WTC11 (cell line): ENCODE results near the gene NTPCR. TPM values are rescaled to one million over a fixed set of nuclear protein-coding genes. Genes with fewer than 3 reads are reported as not detected.

Experiments
- ATAC-seq: fragments of 200-7000 bp; cut with Tn5 transposase; 2 replicates; pipeline ENCODE4 v1.10.0; 2021; ENCODE audit warnings: mild to moderate bottlenecking, moderate library complexity
- CTCF ChIA-PET: fragments of 300-600 bp; sonication (Branson Sonifier 250); formaldehyde crosslinking; loops from one replicate; lab custom pipeline; 2021; ENCODE audit warnings: antibody characterized with exemption; lab: Charles Lee
- POLR2A ChIA-PET: fragments of 350-600 bp; sonication (Branson Sonifier 250); formaldehyde crosslinking; loops from one replicate; lab custom pipeline; 2021; ENCODE audit warnings: antibody characterized with exemption; lab: Charles Lee
- DNase-seq: peaks from one replicate; pipeline ENCODE4 v3.0.0; 2021; ENCODE audit warnings: low spot score
- H3K27ac Mint-ChIP-seq: 2 replicates; pipeline ENCODE4 v1.8.0; 2021; ENCODE audit warnings: mixed read lengths
- H3K27me3 Mint-ChIP-seq: 2 replicates; pipeline ENCODE4 v1.8.0; 2021; ENCODE audit warnings: low read depth, mild to moderate bottlenecking, moderate library complexity, mixed read lengths
- H3K36me3 Mint-ChIP-seq: 2 replicates; pipeline ENCODE4 v1.8.0; 2021; ENCODE audit warnings: mixed read lengths
- H3K4me1 Mint-ChIP-seq: 2 replicates; pipeline ENCODE4 v1.8.0; 2022; ENCODE audit warnings: mixed read lengths
- H3K4me3 Mint-ChIP-seq: 2 replicates; pipeline ENCODE4 v1.8.0; 2021; ENCODE audit warnings: mild to moderate bottlenecking, moderate library complexity, mixed read lengths
- H3K9me3 Mint-ChIP-seq: 2 replicates; pipeline ENCODE4 v1.8.0; 2021; ENCODE audit warnings: mixed read lengths
- ATF1 ChIP-seq: sonication (generic); formaldehyde crosslinking; IDR thresholded peaks from 2 replicates; pipeline ENCODE4 v1.8.1; 2023; ENCODE audit warnings: mild to moderate bottlenecking, moderate library complexity, missing genetic modification reagents
- GTF2I ChIP-seq: fragments of 250-450 bp; sonication (Bioruptor Pico); conservative IDR thresholded peaks from 2 replicates; pipeline ENCODE4 v1.4.0; 2021; ENCODE audit warnings: mild to moderate bottlenecking
- NFATC4 ChIP-seq: fragments of 250-450 bp; sonication (Bioruptor Pico); IDR thresholded peaks from 2 replicates; pipeline ENCODE4 v1.9.0; 2021; ENCODE audit warnings: mild to moderate bottlenecking
- TEAD4 ChIP-seq: sonication (generic); formaldehyde crosslinking; IDR thresholded peaks from 2 replicates; pipeline ENCODE4 v1.8.0; 2022; ENCODE audit warnings: mild to moderate bottlenecking, missing genetic modification reagents
- ZNF121 ChIP-seq: sonication (generic); formaldehyde crosslinking; IDR thresholded peaks from 2 replicates; pipeline ENCODE4 v1.8.0; 2023; ENCODE audit warnings: missing genetic modification reagents
- ZNF317 ChIP-seq: sonication (generic); formaldehyde crosslinking; IDR thresholded peaks from 2 replicates; pipeline ENCODE4 v1.8.1; 2023; ENCODE audit warnings: low read depth, mild to moderate bottlenecking, moderate library complexity, missing genetic modification reagents, borderline replicate concordance
- ZNF396 ChIP-seq: fragments of 250-450 bp; sonication (Bioruptor Pico); IDR thresholded peaks from 2 replicates; pipeline ENCODE4 v1.8.0; 2021; ENCODE audit warnings: mild to moderate bottlenecking, moderate library complexity, borderline replicate concordance
- total RNA-seq: library from RNA; stranded (reverse); gene quantifications from 3 replicates; pipeline ENCODE4 v1.2.3, GENCODE V29; 2021
- TF ChIP-seq, protein P1 (sequence below): sonication (generic); formaldehyde crosslinking; IDR thresholded peaks from 2 replicates; pipeline ENCODE4 v1.8.1; 2023; ENCODE audit warnings: mild to moderate bottlenecking, missing genetic modification reagents
- TF ChIP-seq, protein P2 (sequence below): sonication (generic); formaldehyde crosslinking; IDR thresholded peaks from 2 replicates; pipeline ENCODE4 v1.8.0; 2023; ENCODE audit warnings: missing genetic modification reagents
- TF ChIP-seq, protein P3 (sequence below): sonication (generic); formaldehyde crosslinking; IDR thresholded peaks from 2 replicates; pipeline ENCODE4 v1.8.1; 2023; ENCODE audit warnings: mild to moderate bottlenecking, missing genetic modification reagents, borderline replicate concordance
- TF ChIP-seq, protein P4 (sequence below): fragments of 250-450 bp; sonication (Bioruptor Pico); IDR thresholded peaks from 2 replicates; pipeline ENCODE4 v2.1.2; 2022; ENCODE audit warnings: mild to moderate bottlenecking, moderate library complexity
- TF ChIP-seq, protein P5 (sequence below): sonication (generic); formaldehyde crosslinking; IDR thresholded peaks from 2 replicates; pipeline ENCODE4 v1.8.1; 2023; ENCODE audit warnings: mild to moderate bottlenecking, moderate library complexity, missing genetic modification reagents
- TF ChIP-seq, protein P6 (sequence below): sonication (generic); formaldehyde crosslinking; IDR thresholded peaks from 2 replicates; pipeline ENCODE4 v1.8.1; 2022; ENCODE audit warnings: mild to moderate bottlenecking, missing genetic modification reagents, moderate library complexity, borderline replicate concordance

The NTPCR gene
- total RNA-seq, 1 experiment from 2014 or later: 102 TPM

DNA sequence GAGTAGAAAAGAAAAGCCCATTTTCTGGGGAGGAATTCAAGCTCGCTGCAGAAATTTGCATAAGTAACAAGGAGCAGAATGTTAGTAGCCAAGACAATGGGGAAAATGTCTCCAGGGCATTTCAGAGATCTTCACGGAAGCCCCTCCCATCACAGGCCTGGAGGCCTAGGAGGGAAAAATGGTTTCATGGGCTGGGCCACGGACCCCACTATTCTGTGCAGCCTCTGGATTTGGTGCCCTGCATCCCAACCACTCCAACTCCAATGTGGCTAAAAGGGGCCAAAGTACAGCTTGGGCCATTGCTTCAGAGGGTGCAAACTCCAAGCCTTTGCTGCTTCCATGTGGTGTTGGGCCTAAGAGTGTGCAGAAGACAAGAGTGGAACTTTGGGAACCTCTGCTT lies 43.1 kb downstream of the NTPCR start:
- Mint-ChIP-seq H3K36me3 (peaks cover 85% of the 10 kb centered on the region), H3K4me3 (no peak overlapping the region), H3K27me3 (peaks cover 4% of the 10 kb centered on the region; the same call in 1 of the 2 replicates), H3K9me3 (peaks cover 39% of the 10 kb centered on the region)
- no peak for TF ChIP-seq TEAD4
- TF ChIP-seq, protein P1, sequence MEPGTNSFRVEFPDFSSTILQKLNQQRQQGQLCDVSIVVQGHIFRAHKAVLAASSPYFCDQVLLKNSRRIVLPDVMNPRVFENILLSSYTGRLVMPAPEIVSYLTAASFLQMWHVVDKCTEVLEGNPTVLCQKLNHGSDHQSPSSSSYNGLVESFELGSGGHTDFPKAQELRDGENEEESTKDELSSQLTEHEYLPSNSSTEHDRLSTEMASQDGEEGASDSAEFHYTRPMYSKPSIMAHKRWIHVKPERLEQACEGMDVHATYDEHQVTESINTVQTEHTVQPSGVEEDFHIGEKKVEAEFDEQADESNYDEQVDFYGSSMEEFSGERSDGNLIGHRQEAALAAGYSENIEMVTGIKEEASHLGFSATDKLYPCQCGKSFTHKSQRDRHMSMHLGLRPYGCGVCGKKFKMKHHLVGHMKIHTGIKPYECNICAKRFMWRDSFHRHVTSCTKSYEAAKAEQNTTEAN (CRISPR knock-in tag): no peak
- TF ChIP-seq, all 79 proteins: peak for 0
- no peak overlapping the region for H3K27ac Mint-ChIP-seq
- ATAC-seq (no peak), DNase-seq (no peak)
- CTCF ChIA-PET: no interaction called here
- H3K4me1 Mint-ChIP-seq: 0 out of 2 replicates have a peak, but pooled peaks cover 3% of the 10 kb centered on the region
- POLR2A ChIA-PET: no interaction called here

DNA sequence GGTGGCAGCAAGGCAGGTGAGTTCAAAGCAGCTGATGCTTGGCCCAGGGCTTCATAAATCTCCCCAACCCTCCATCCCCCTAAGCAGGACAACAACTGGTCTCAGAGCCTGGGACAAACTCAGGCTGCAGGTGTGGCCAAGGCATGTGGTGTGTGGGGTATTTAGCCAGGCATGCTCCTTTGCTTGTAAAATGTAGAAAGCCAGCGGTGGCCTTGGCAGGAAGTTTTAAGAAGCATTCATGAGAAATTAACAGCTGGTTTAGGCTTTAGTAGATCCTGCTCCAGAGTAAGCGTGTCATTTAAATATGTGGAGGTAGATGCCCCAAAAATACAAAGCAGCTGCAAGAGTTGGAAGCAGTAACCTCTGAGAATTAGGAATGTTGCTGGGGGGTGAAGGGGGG lies 44.8 kb downstream of the NTPCR start:
- DNase-seq (no peak), ATAC-seq (no peak)
- Mint-ChIP-seq H3K9me3 (peaks cover 39% of the 10 kb centered on the region), H3K27ac (no peak overlapping the region), H3K27me3 (peaks cover 4% of the 10 kb centered on the region; the same call in 1 of the 2 replicates), H3K4me3 (no peak overlapping the region), H3K36me3 (peaks cover 94% of the 10 kb centered on the region), H3K4me1 (0 out of 2 replicates have a peak, but pooled peaks cover 3% of the 10 kb centered on the region)
- CTCF ChIA-PET: no interaction called here
- POLR2A ChIA-PET: no interaction called here
- TF ChIP-seq TEAD4 (no peak), ZNF396 (CRISPR knock-in tag) (no peak), ZNF121 (CRISPR knock-in tag) (no peak), ZNF317 (CRISPR knock-in tag) (no peak), NFATC4 (CRISPR knock-in tag) (no peak), ATF1 (CRISPR knock-in tag) (no peak), GTF2I (CRISPR knock-in tag) (no peak)
- TF ChIP-seq, protein P2, sequence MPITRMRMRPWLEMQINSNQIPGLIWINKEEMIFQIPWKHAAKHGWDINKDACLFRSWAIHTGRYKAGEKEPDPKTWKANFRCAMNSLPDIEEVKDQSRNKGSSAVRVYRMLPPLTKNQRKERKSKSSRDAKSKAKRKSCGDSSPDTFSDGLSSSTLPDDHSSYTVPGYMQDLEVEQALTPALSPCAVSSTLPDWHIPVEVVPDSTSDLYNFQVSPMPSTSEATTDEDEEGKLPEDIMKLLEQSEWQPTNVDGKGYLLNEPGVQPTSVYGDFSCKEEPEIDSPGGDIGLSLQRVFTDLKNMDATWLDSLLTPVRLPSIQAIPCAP: no peak
- TF ChIP-seq, protein P3, sequence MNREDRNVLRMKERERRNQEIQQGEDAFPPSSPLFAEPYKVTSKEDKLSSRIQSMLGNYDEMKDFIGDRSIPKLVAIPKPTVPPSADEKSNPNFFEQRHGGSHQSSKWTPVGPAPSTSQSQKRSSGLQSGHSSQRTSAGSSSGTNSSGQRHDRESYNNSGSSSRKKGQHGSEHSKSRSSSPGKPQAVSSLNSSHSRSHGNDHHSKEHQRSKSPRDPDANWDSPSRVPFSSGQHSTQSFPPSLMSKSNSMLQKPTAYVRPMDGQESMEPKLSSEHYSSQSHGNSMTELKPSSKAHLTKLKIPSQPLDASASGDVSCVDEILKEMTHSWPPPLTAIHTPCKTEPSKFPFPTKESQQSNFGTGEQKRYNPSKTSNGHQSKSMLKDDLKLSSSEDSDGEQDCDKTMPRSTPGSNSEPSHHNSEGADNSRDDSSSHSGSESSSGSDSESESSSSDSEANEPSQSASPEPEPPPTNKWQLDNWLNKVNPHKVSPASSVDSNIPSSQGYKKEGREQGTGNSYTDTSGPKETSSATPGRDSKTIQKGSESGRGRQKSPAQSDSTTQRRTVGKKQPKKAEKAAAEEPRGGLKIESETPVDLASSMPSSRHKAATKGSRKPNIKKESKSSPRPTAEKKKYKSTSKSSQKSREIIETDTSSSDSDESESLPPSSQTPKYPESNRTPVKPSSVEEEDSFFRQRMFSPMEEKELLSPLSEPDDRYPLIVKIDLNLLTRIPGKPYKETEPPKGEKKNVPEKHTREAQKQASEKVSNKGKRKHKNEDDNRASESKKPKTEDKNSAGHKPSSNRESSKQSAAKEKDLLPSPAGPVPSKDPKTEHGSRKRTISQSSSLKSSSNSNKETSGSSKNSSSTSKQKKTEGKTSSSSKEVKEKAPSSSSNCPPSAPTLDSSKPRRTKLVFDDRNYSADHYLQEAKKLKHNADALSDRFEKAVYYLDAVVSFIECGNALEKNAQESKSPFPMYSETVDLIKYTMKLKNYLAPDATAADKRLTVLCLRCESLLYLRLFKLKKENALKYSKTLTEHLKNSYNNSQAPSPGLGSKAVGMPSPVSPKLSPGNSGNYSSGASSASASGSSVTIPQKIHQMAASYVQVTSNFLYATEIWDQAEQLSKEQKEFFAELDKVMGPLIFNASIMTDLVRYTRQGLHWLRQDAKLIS (CRISPR knock-in tag): no peak
- TF ChIP-seq, protein P4, sequence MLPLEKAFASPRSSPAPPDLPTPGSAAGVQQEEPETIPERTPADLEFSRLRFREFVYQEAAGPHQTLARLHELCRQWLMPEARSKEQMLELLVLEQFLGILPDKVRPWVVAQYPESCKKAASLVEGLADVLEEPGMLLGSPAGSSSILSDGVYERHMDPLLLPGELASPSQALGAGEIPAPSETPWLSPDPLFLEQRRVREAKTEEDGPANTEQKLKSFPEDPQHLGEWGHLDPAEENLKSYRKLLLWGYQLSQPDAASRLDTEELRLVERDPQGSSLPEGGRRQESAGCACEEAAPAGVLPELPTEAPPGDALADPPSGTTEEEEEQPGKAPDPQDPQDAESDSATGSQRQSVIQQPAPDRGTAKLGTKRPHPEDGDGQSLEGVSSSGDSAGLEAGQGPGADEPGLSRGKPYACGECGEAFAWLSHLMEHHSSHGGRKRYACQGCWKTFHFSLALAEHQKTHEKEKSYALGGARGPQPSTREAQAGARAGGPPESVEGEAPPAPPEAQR (CRISPR knock-in tag): no peak
- TF ChIP-seq, protein P5, sequence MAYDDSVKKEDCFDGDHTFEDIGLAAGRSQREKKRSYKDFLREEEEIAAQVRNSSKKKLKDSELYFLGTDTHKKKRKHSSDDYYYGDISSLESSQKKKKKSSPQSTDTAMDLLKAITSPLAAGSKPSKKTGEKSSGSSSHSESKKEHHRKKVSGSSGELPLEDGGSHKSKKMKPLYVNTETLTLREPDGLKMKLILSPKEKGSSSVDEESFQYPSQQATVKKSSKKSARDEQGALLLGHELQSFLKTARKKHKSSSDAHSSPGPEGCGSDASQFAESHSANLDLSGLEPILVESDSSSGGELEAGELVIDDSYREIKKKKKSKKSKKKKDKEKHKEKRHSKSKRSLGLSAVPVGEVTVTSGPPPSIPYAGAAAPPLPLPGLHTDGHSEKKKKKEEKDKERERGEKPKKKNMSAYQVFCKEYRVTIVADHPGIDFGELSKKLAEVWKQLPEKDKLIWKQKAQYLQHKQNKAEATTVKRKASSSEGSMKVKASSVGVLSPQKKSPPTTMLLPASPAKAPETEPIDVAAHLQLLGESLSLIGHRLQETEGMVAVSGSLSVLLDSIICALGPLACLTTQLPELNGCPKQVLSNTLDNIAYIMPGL (CRISPR knock-in tag): no peak
- TF ChIP-seq, protein P6, sequence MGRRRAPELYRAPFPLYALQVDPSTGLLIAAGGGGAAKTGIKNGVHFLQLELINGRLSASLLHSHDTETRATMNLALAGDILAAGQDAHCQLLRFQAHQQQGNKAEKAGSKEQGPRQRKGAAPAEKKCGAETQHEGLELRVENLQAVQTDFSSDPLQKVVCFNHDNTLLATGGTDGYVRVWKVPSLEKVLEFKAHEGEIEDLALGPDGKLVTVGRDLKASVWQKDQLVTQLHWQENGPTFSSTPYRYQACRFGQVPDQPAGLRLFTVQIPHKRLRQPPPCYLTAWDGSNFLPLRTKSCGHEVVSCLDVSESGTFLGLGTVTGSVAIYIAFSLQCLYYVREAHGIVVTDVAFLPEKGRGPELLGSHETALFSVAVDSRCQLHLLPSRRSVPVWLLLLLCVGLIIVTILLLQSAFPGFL: no peak
